HPDE6-E6E7 (cell line): ENCODE results near the gene CD3D.
A peak's percentile ranks its signal among the peaks of the same experiment; 100 is the strongest.

Source experiments
- DNase-seq: peaks from one replicate; pipeline ENCODE4 v3.0.0; 2011; ENCODE audit warnings: missing footprints; ENCODE audit errors: extremely low spot score

The CD3D gene

GRCh38 chr11:118301600-118302195 is 40.8 kb downstream of the CD3D start:
- DNase-seq, result no peak

DNA sequence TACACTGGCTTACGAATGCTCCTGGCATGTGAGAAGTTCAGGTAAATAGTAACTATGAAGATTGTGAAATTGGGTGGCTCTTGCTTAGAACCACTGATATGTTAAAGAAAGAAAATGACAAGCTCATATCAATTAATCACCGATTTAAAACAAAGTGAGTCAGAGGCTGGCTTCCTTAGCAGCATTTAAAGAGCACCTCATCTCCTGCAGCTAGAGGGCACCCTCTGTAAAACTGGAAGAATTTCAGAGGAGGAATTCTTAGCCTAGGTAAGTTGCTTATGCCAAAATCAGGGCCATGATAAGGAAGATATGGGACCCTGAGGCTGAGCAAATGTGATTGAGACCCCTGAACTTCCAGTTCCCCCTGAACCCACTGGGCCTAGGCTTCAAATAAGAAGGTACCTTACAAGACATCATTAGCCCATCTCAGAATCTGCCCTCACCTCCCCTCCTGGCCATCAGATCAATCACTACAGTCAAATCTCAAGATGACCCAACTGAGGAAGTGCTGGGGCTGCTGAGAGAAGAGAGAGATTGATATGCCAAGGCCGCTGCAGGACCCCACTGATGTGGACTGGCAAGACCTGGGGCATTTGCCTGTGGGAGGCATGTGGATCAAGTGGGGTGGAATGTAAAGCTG is 46.6 kb downstream of the CD3D start:
- peak; percentile 47 for DNase-seq

DNA sequence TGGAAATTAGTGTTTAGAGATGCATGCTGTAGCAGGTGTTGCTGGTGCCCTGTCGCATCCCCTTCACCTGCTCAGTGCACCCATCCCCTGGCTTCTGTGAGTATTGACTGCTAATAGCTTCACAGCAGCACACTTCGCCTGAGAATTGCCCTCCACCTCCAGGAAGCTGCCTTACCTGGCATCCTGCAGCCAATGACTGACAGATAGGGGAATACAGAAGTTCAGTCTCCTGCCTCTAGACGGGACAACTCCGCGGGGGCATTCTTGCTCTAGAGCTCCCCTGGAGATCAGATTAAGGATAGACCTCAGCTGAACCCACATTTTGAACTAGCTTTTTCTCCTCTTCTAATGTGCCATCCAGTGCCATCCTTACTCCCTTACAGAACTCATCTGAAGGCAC is 47.3 kb downstream of the CD3D start:
- DNase-seq, result no peak

DNA sequence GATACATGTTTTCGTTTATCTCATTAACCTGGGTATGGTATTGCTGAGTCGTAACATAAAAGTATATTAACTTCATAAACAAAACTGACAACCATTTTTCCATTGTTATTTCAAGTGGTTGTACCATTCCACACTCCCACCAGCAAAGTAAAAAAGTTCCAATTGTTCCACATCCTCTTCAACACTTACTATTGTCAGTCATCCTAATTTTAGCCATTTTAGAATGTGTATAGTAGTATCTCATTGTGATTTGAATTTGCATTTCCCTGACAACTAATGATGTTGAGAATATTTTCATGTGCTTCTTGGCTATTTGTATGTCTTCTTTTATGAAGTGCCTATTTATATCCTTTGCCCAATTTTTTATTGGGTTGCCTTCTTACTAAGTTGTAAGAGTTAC is 48.5 kb downstream of the CD3D start:
- no peak for DNase-seq

DNA sequence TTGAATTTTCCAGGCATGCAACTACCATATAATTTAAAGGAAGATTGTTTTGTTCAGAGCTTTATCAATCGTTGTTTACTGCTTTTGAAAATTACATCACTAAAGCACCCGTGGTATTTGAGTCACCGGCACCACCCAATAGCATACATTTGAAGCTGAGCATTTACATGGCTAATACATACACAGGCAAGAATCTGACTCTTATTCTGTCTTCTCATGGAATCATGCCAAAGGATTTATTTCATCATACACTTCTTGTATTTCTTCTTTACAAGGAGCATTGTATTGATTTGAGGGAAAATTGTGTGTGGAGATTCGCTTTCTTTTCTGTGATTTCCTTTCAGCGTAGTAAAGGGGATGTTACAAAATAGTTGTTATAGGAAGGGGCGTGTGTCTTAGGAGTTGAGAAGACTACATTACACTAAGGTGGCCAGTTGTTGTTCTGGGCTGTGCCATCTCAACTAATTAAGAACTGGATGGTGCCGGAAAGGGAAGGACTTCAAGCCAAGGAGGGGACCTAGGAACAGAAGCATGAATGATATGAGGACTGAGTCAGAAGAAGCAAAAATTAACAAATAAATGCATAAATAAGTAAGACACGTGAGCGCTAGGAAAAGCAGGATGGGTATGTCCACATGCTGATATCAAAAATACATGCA is 50.9 kb downstream of the CD3D start:
- DNase-seq, result peak; percentile 62

DNA sequence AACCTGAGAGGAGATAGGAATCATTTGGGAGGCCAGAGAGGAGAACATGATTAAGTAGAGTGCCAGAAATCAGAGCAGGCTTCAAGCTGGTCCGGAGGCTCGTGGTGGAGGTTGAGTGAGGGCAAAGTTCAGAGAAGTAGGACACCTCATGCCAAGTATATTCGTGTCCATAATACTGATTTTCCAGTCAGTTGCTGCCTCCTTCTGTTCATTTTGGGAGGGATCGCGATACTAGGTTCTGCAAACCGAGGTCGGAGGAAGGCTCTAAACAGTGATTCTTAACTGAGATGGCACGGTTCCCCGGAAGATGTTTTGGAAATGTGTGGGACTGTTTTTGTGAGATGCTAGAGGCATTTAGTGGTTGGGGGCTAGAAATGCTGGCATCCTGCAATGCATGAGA is 51.6 kb downstream of the CD3D start:
- peak; percentile 62 for DNase-seq

GRCh38 chr11:118289401-118289800 is 53.1 kb downstream of the CD3D start:
- no peak for DNase-seq
